ENCODE data around the gene DIO2. TPM values are rescaled to one million over a fixed set of nuclear protein-coding genes. Genes with fewer than 3 reads are reported as not detected.

DIO2 gene
- total and polyA plus RNA-seq, 2 of the 4 experiments (the other 2 are of a cell fraction) = 12.8 to 24.2 TPM

GRCh38 chr14:80152763-80153162 is 58.5 kb downstream of the DIO2 start:
- Histone ChIP-seq H3K27me3 (ENCODE audit: control insufficient read depth, insufficient read depth, low read length) (no peaks in the 10 kb centered on the region), H3K9me3 (ENCODE audit: control insufficient read depth, insufficient read depth, low read length) (no peaks in the 10 kb centered on the region), H3K36me3 (ENCODE audit: control insufficient read depth, insufficient read depth, low read length) (no peaks in the 10 kb centered on the region), H4K91ac (ENCODE audit: insufficient read depth, low read depth, low read length) (no peak overlapping the region), H2AK9ac (replicated peaks; ENCODE audit: low read depth, low read length, poor library complexity) (no peak overlapping the region), H3K14ac (replicated peaks; ENCODE audit: low read depth, low read length) (no peak overlapping the region), H4K20me1 (ENCODE audit: insufficient read depth, low read length) (no peaks in the 10 kb centered on the region), H2BK120ac (ENCODE audit: low read depth, low read length) (no peak overlapping the region), H3K4me2 (ENCODE audit: low read depth, low read length) (no peak overlapping the region), H2BK5ac (ENCODE audit: low read depth, low read length, poor library complexity, severe bottlenecking) (no peak overlapping the region), H3K56ac (ENCODE audit: extremely low read depth, insufficient read depth, low read length) (no peak overlapping the region), H4K8ac (ENCODE audit: low read depth in 2 of 2, low read length in 2 of 2) (no peak overlapping the region), H3K27ac (ENCODE audit: insufficient read depth, low read length) (no peak overlapping the region), H3K9me1 (ENCODE audit: insufficient read depth, low read length) (no peaks in the 10 kb centered on the region), H3K4me3 (ENCODE audit: insufficient read depth, low read depth, low read length) (no peak overlapping the region), H2BK20ac (ENCODE audit: low read depth, low read length) (no peak overlapping the region), H3K23ac (ENCODE audit: low read depth, low read length) (no peak overlapping the region), H3K4ac (ENCODE audit: low read depth, low read length) (no peak overlapping the region), H3K4me1 (ENCODE audit: control insufficient read depth, insufficient read depth, low read length) (no peaks in the 10 kb centered on the region), H2BK15ac (ENCODE audit: low read depth, low read length) (no peak overlapping the region), H3K18ac (ENCODE audit: low read depth, low read length) (no peak overlapping the region), H3K9ac (ENCODE audit: low read depth, low read length) (no peak overlapping the region), H2AFZ (replicated peaks; ENCODE audit: low read length, poor library complexity) (no peak overlapping the region), H2AK5ac (ENCODE audit: low read depth, low read length) (no peak overlapping the region), H4K5ac (ENCODE audit: low read depth, low read length) (no peak overlapping the region), H3K79me1 (ENCODE audit: low read depth in 1 of 2, low read length in 2 of 2) (no peaks in the 10 kb centered on the region)
- in situ Hi-C loops (cut with MboI; ENCODE audit: low sequenced_read_pairs) (no loop called here), intact Hi-C loops (cut with micrococcal nuclease) (no loop called here), dilution Hi-C loops (cut with HindIII; ENCODE audit: low sequenced_read_pairs, unreplicated experiment) (no loop called here)
- no CpG with 5 or more reads among the region's 1 CpG for WGBS, 2 experiments (ENCODE audit: extremely low coverage in 2 of 2, insufficient read length in 1 of 2)
- no TSS peak for BruUV-seq (replicated peaks)
- TF ChIP-seq ELK1 (IDR thresholded peaks at IDR 0.05; ENCODE audit: borderline replicate concordance, low read depth, low read length) = no peak
- no peak for TF ChIP-seq FOS (IDR thresholded peaks at IDR 0.05; ENCODE audit: low read depth, low read length)
- no peak for TF ChIP-seq MXI1 (IDR thresholded peaks at IDR 0.05; ENCODE audit: borderline replicate concordance, low read depth, low read length)
- peak; percentile 95 for TF ChIP-seq MAFK (IDR thresholded peaks at IDR 0.05; ENCODE audit: low read depth, low read length)
- no peak for TF ChIP-seq CTCF (conservative IDR thresholded peaks at IDR 0.05; ENCODE audit: low read depth, low read length)
- ChIA-PET CTCF (no interaction called here), POLR2A (ENCODE audit: unreplicated experiment) (no interaction called here)
- ATAC-seq (ENCODE audit: low read depth) (no peak), DNase-seq (no peak)
